Tibial nerve (tissue), 4 donors: ENCODE results near the gene FBXL12. TPM values are rescaled to one million over a fixed set of nuclear protein-coding genes. Genes with fewer than 3 reads are reported as not detected.
A peak's percentile ranks its signal among the peaks of the same experiment; 100 is the strongest.
"Not testable (repeated sequence)": the region's sequence is repeated elsewhere in the genome, so short reads cannot be mapped to it uniquely, and the experiment has no call there.

ENCODE experiments used
- DNase-seq, 2 donors: peaks; one replicate each; pipeline ENCODE4 v3.0.0-alpha.2; 2019; ENCODE audit warnings: low spot score in 2 of 2
- H3K27ac ChIP-seq, 4 donors: fragments of 200-600 bp; sonication (generic) in 3 of 4; one replicate each; pipeline ENCODE4 v1.5.1; 2017 to 2019; ENCODE audit warnings: mild to moderate bottlenecking in 1 of 4
- H3K27me3 ChIP-seq, 2 donors: fragments of 200-600 bp; sonication (generic) in 1 of 2; one replicate each; pipeline versions ENCODE4 v1.5.1 to v1.6.0; 2017 to 2019
- H3K36me3 ChIP-seq, 3 donors: fragments of 200-600 bp; sonication (generic); one replicate each; pipeline ENCODE4 v1.5.1; 2018 to 2019
- H3K4me1 ChIP-seq, 4 donors: fragments of 200-600 bp; sonication (generic) in 3 of 4; one replicate each; pipeline ENCODE4 v1.5.1; 2017 to 2019
- H3K4me3 ChIP-seq, 4 donors: fragments of 200-600 bp; sonication (generic) in 3 of 4; one replicate each; pipeline ENCODE4 v1.5.1; 2017 to 2019; ENCODE audit warnings: mild to moderate bottlenecking in 1 of 4, moderate library complexity in 1 of 4
- H3K9me3 ChIP-seq, 4 donors: fragments of 200-600 bp; sonication (generic) in 3 of 4; one replicate each; pipeline ENCODE4 v1.5.1; 2017 to 2019
- CTCF ChIP-seq, 5 experiments: fragments of 200-600 bp in 3 of 5; fragments of 450-650 bp in 2 of 5; sonication (generic) in 3 of 5; IDR thresholded peaks; one replicate each; pipeline ENCODE4 v1.5.1; 2016 to 2019; ENCODE audit warnings: antibody characterized with exemption in 5 of 5, mild to moderate bottlenecking in 3 of 5, moderate library complexity in 2 of 5
- EP300 ChIP-seq, 2 donors: sonication (generic); formaldehyde crosslinking; IDR thresholded peaks; one replicate each; pipeline ENCODE4 v1.6.1; 2017; ENCODE audit warnings: antibody characterized with exemption in 2 of 2, mild to moderate bottlenecking in 1 of 2
- POLR2A ChIP-seq, 2 donors: fragments of 450-650 bp; IDR thresholded peaks; one replicate each; pipeline ENCODE4 v1.6.1; 2017; ENCODE audit warnings: antibody characterized with exemption in 2 of 2, mild to moderate bottlenecking in 2 of 2, moderate library complexity in 2 of 2
- WGBS, 2 donors: methylation state at CpG; one replicate each; pipeline ENCODE4 v1.1.5; 2018; 5-methylcytosine and 5-hydroxymethylcytosine counted together
- total RNA-seq, 4 donors: library from RNA; depleted of rRNA; stranded (reverse); fragments of >200 nt; gene quantifications; one replicate each; pipeline ENCODE4 v1.1.0, GENCODE V29; 2016

Gene FBXL12
- total RNA-seq, 4 donors from 2014 or later: 26.2 to 42.7 (median 36.6) TPM

- TF ChIP-seq EP300 (IDR thresholded peaks at IDR 0.05) (no peak), POLR2A (IDR thresholded peaks at IDR 0.05) (no peak), CTCF (IDR thresholded peaks at IDR 0.05) (no peak)
- WGBS, 2 donors: 2% methylated on average over 52 to 64 of the region's 70 CpGs
- no peaks in the 10 kb centered on the region for H3K36me3 ChIP-seq
- peak overlapping the region; percentile 50 to 73 (median 69) for H3K4me3 ChIP-seq
- no peaks in the 10 kb centered on the region for H3K27me3 ChIP-seq
- H3K9me3 ChIP-seq: no peaks in the 10 kb centered on the region
- peaks cover 0 to 22% (median 2%) of the 10 kb centered on the region in 4 donors for H3K4me1 ChIP-seq
- peak; percentile 94 to 97 for DNase-seq
- H3K27ac ChIP-seq: peak overlapping the region; percentile 88 to 100 (median 96)
Observed at GRCh38 chr19:9792206-9793070, 26.4 kb downstream of the FBXL12 start.

- H3K27ac ChIP-seq: peak overlapping the region; percentile 88 to 100 (median 96)
- H3K9me3 ChIP-seq: no peaks in the 10 kb centered on the region
- DNase-seq: peak; percentile 98
- H3K36me3 ChIP-seq: no peaks in the 10 kb centered on the region
- WGBS, 2 donors: 2% methylated on average over 29 to 38 of the region's 50 CpGs
- H3K27me3 ChIP-seq: no peaks in the 10 kb centered on the region
- peak overlapping the region; percentile 36 to 65 (median 50) for H3K4me3 ChIP-seq
- TF ChIP-seq EP300 (IDR thresholded peaks at IDR 0.05) (peak in 1 of 2 donors; percentile 19), POLR2A (IDR thresholded peaks at IDR 0.05) (peak in 1 of 2 donors; percentile 53), CTCF (IDR thresholded peaks at IDR 0.05) (no peak)
- H3K4me1 ChIP-seq: peaks cover 0 to 23% (median 2%) of the 10 kb centered on the region in 4 donors
Observed at GRCh38 chr19:9791552-9792205, 27.2 kb downstream of the FBXL12 start.

- peak overlapping the region in 3 of 4 donors; percentile 21 to 65 (median 50) for H3K4me3 ChIP-seq
- peak overlapping the region; percentile 57 to 100 (median 96) for H3K27ac ChIP-seq
Observed at GRCh38 chr19:9791073-9791367, 27.9 kb downstream of the FBXL12 start.

GRCh38 chr19:9789579-9789978 lies 29.3 kb downstream of the FBXL12 start:
- not testable (repeated sequence) for H3K27ac ChIP-seq, H3K4me3 ChIP-seq, H3K9me3 ChIP-seq, H3K36me3 ChIP-seq, H3K27me3 ChIP-seq, DNase-seq
- WGBS, 2 donors: 40 to 55% methylated on average over 5 of the region's 5 CpGs
- peaks cover 0 to 24% (median 4%) of the 10 kb centered on the region in 4 donors for H3K4me1 ChIP-seq

More at GRCh38 chr19:9791073-9791367, 27.9 kb downstream of the FBXL12 start:
- WGBS, 2 donors: 63 to 69% methylated on average over 6 of the region's 6 CpGs
- peaks cover 0 to 22% (median 2%) of the 10 kb centered on the region in 4 donors for H3K4me1 ChIP-seq
- not testable (repeated sequence) for H3K27me3 ChIP-seq, DNase-seq, H3K9me3 ChIP-seq, H3K36me3 ChIP-seq

- WGBS, 2 donors: 77 to 78% methylated on average over 11 of the region's 11 CpGs
- H3K36me3 ChIP-seq: no peaks in the 10 kb centered on the region
- no peak for TF ChIP-seq POLR2A (IDR thresholded peaks at IDR 0.05)
- no peak overlapping the region for H3K4me3 ChIP-seq
- peaks cover 0 to 29% (median 6%) of the 10 kb centered on the region in 4 donors for H3K4me1 ChIP-seq
- DNase-seq: no peak
- H3K27me3 ChIP-seq: no peaks in the 10 kb centered on the region
- H3K9me3 ChIP-seq: no peaks in the 10 kb centered on the region
- no peak overlapping the region for H3K27ac ChIP-seq
Observed at GRCh38 chr19:9789066-9789465, 29.8 kb downstream of the FBXL12 start.

GRCh38 chr19:9788604-9789003 lies 30.3 kb downstream of the FBXL12 start:
- H3K36me3 ChIP-seq, H3K27me3 ChIP-seq, H3K9me3 ChIP-seq, DNase-seq, H3K27ac ChIP-seq, H3K4me3 ChIP-seq: not testable (repeated sequence)
- H3K4me1 ChIP-seq: peaks cover 0 to 30% (median 6%) of the 10 kb centered on the region in 4 donors
- WGBS, 2 donors: 93 to 95% methylated on average over 13 of the region's 13 CpGs

GRCh38 chr19:9786819-9787218 lies 32.1 kb downstream of the FBXL12 start:
- no peak for TF ChIP-seq POLR2A (IDR thresholded peaks at IDR 0.05)
- no peak for TF ChIP-seq EP300 (IDR thresholded peaks at IDR 0.05)
- TF ChIP-seq CTCF (IDR thresholded peaks at IDR 0.05): no peak
- no peaks in the 10 kb centered on the region for H3K9me3 ChIP-seq
- 94 to 96% methylated on average over 8 of the region's 8 CpGs for WGBS, 2 donors
- no peaks in the 10 kb centered on the region for H3K27me3 ChIP-seq
- peak overlapping the region in 1 of 4 donors; percentile 60 for H3K4me3 ChIP-seq
- peaks cover 0 to 6% (median 0%) of the 10 kb centered on the region in 3 donors for H3K36me3 ChIP-seq
- peaks cover 0 to 30% (median 6%) of the 10 kb centered on the region in 4 donors for H3K4me1 ChIP-seq
- H3K27ac ChIP-seq: peak overlapping the region in 3 of 4 donors; percentile 92 to 99 (median 97)
- no peak for DNase-seq
